Memory B cell (primary cell): ENCODE results near the gene NOD1.

Experiments
- ATAC-seq: fragments of 150-1000 bp; cut with Tn5 transposase; 2 replicates; pipeline ENCODE4 v1.10.0; 2021; ENCODE audit warnings: low read depth, mild to moderate bottlenecking, moderate library complexity
- DNase-seq, 2 donors: peaks; one replicate each; pipeline ENCODE4 v3.0.0; 2022; ENCODE audit warnings: low spot score in 2 of 2
- H3K27ac Mint-ChIP-seq: one replicate; pipeline ENCODE4 v1.8.0; 2022; ENCODE audit warnings: mild to moderate bottlenecking, moderate library complexity, mixed read lengths
- H3K27me3 Mint-ChIP-seq: one replicate; pipeline ENCODE4 v1.8.0; 2022; ENCODE audit warnings: mixed read lengths
- H3K36me3 Mint-ChIP-seq: one replicate; pipeline ENCODE4 v1.8.0; 2022; ENCODE audit warnings: mild to moderate bottlenecking, mixed read lengths
- H3K4me1 Mint-ChIP-seq: one replicate; pipeline ENCODE4 v1.8.0; 2022; ENCODE audit warnings: mixed read lengths
- H3K4me3 Mint-ChIP-seq: one replicate; pipeline ENCODE4 v1.8.0; 2022; ENCODE audit warnings: mild to moderate bottlenecking, moderate library complexity, mixed read lengths
- H3K9me3 Mint-ChIP-seq: one replicate; pipeline ENCODE4 v1.8.0; 2022; ENCODE audit warnings: mixed read lengths

NOD1 gene

GRCh38 chr7:30453016-30453415, 25.6 kb downstream of the NOD1 start:
- no peak overlapping the region for H3K4me3 Mint-ChIP-seq
- ATAC-seq, result no peak
- DNase-seq, result no peak
- H3K36me3 Mint-ChIP-seq, result peaks cover 15% of the 10 kb centered on the region
- no peaks in the 10 kb centered on the region for H3K27me3 Mint-ChIP-seq
- no peaks in the 10 kb centered on the region for H3K4me1 Mint-ChIP-seq
- H3K27ac Mint-ChIP-seq, result no peak overlapping the region
- no peaks in the 10 kb centered on the region for H3K9me3 Mint-ChIP-seq

GRCh38 chr7:30452280-30452930, 26.2 kb downstream of the NOD1 start:
- no peak for ATAC-seq
- peaks cover 12% of the 10 kb centered on the region for H3K36me3 Mint-ChIP-seq
- no peaks in the 10 kb centered on the region for H3K4me1 Mint-ChIP-seq
- DNase-seq, result no peak
- H3K4me3 Mint-ChIP-seq, result no peak overlapping the region
- no peak overlapping the region for H3K27ac Mint-ChIP-seq
- H3K27me3 Mint-ChIP-seq, result no peaks in the 10 kb centered on the region
- H3K9me3 Mint-ChIP-seq, result no peaks in the 10 kb centered on the region

GRCh38 chr7:30451539-30452279, 26.9 kb downstream of the NOD1 start:
- H3K9me3 Mint-ChIP-seq, result no peaks in the 10 kb centered on the region
- no peak overlapping the region for H3K27ac Mint-ChIP-seq
- no peak for DNase-seq
- H3K27me3 Mint-ChIP-seq, result no peaks in the 10 kb centered on the region
- no peak overlapping the region for H3K4me3 Mint-ChIP-seq
- H3K4me1 Mint-ChIP-seq, result no peaks in the 10 kb centered on the region
- no peak for ATAC-seq
- H3K36me3 Mint-ChIP-seq, result peaks cover 10% of the 10 kb centered on the region

- Mint-ChIP-seq H3K27ac (no peak overlapping the region), H3K36me3 (peaks cover 7% of the 10 kb centered on the region), H3K4me3 (no peak overlapping the region), H3K4me1 (peaks cover 2% of the 10 kb centered on the region), H3K9me3 (no peaks in the 10 kb centered on the region), H3K27me3 (no peaks in the 10 kb centered on the region)
- DNase-seq, result no peak
- no peak for ATAC-seq
Observed at GRCh38 chr7:30450983-30451497, 27.5 kb downstream of the NOD1 start.

GRCh38 chr7:30450240-30450982, 28.2 kb downstream of the NOD1 start:
- Mint-ChIP-seq H3K27ac (no peak overlapping the region), H3K27me3 (no peaks in the 10 kb centered on the region), H3K9me3 (no peaks in the 10 kb centered on the region), H3K4me3 (no peak overlapping the region), H3K36me3 (peaks cover 7% of the 10 kb centered on the region), H3K4me1 (peaks cover 5% of the 10 kb centered on the region)
- no peak for ATAC-seq
- no peak for DNase-seq

GRCh38 chr7:30448461-30449189, 30.0 kb downstream of the NOD1 start:
- Mint-ChIP-seq H3K36me3 (peaks cover 6% of the 10 kb centered on the region), H3K4me3 (no peak overlapping the region), H3K27ac (no peak overlapping the region), H3K27me3 (no peaks in the 10 kb centered on the region), H3K9me3 (no peaks in the 10 kb centered on the region), H3K4me1 (peaks cover 5% of the 10 kb centered on the region)
- ATAC-seq (no peak), DNase-seq (no peak)

GRCh38 chr7:30447466-30447865, 31.1 kb downstream of the NOD1 start:
- H3K4me3 Mint-ChIP-seq, result no peak overlapping the region
- H3K27me3 Mint-ChIP-seq, result no peaks in the 10 kb centered on the region
- DNase-seq (no peak), ATAC-seq (no peak)
- H3K9me3 Mint-ChIP-seq, result no peaks in the 10 kb centered on the region
- no peak overlapping the region for H3K27ac Mint-ChIP-seq
- peaks cover 5% of the 10 kb centered on the region for H3K4me1 Mint-ChIP-seq
- peaks cover 6% of the 10 kb centered on the region for H3K36me3 Mint-ChIP-seq

GRCh38 chr7:30446266-30446665, 32.3 kb downstream of the NOD1 start:
- peaks cover 5% of the 10 kb centered on the region for H3K4me1 Mint-ChIP-seq
- no peaks in the 10 kb centered on the region for H3K27me3 Mint-ChIP-seq
- no peaks in the 10 kb centered on the region for H3K9me3 Mint-ChIP-seq
- H3K27ac Mint-ChIP-seq, result no peak overlapping the region
- ATAC-seq, result no peak
- peaks cover 4% of the 10 kb centered on the region for H3K36me3 Mint-ChIP-seq
- no peak for DNase-seq
- H3K4me3 Mint-ChIP-seq, result no peak overlapping the region

- DNase-seq, result peak; percentile 68 to 85
- Mint-ChIP-seq H3K27me3 (no peaks in the 10 kb centered on the region), H3K4me3 (no peak overlapping the region), H3K4me1 (peaks cover 5% of the 10 kb centered on the region), H3K9me3 (no peaks in the 10 kb centered on the region), H3K27ac (no peak overlapping the region), H3K36me3 (peaks cover 4% of the 10 kb centered on the region)
- peak; percentile 99 for ATAC-seq
Observed at GRCh38 chr7:30445770-30446169, 32.8 kb downstream of the NOD1 start.

- Mint-ChIP-seq H3K27me3 (no peaks in the 10 kb centered on the region), H3K9me3 (no peaks in the 10 kb centered on the region), H3K4me3 (no peak overlapping the region), H3K36me3 (peaks cover 41% of the 10 kb centered on the region), H3K4me1 (peaks cover 37% of the 10 kb centered on the region), H3K27ac (no peak overlapping the region)
- ATAC-seq (no peak), DNase-seq (no peak)
Observed at GRCh38 chr7:30437823-30438574, 40.6 kb downstream of the NOD1 start.

- Mint-ChIP-seq H3K27ac (no peak overlapping the region), H3K36me3 (peaks cover 50% of the 10 kb centered on the region), H3K27me3 (no peaks in the 10 kb centered on the region), H3K4me1 (peaks cover 45% of the 10 kb centered on the region), H3K9me3 (no peaks in the 10 kb centered on the region), H3K4me3 (no peak overlapping the region)
- DNase-seq (no peak), ATAC-seq (no peak)
Observed at GRCh38 chr7:30436518-30436917, 42.1 kb downstream of the NOD1 start.

GRCh38 chr7:30436046-30436445, 42.5 kb downstream of the NOD1 start:
- H3K9me3 Mint-ChIP-seq, result no peaks in the 10 kb centered on the region
- no peak overlapping the region for H3K4me3 Mint-ChIP-seq
- H3K36me3 Mint-ChIP-seq, result peaks cover 53% of the 10 kb centered on the region
- DNase-seq, result no peak
- H3K27me3 Mint-ChIP-seq, result no peaks in the 10 kb centered on the region
- peaks cover 48% of the 10 kb centered on the region for H3K4me1 Mint-ChIP-seq
- no peak for ATAC-seq
- peak overlapping the region; percentile 20 for H3K27ac Mint-ChIP-seq

- peaks cover 57% of the 10 kb centered on the region for H3K36me3 Mint-ChIP-seq
- H3K4me1 Mint-ChIP-seq, result peaks cover 57% of the 10 kb centered on the region
- ATAC-seq (peak; percentile 87), DNase-seq (no peak)
- no peaks in the 10 kb centered on the region for H3K9me3 Mint-ChIP-seq
- peak overlapping the region; percentile 46 for H3K27ac Mint-ChIP-seq
- H3K27me3 Mint-ChIP-seq, result no peaks in the 10 kb centered on the region
- peak overlapping the region; percentile 67 for H3K4me3 Mint-ChIP-seq
Observed at GRCh38 chr7:30434140-30434799, 44.3 kb downstream of the NOD1 start.
